Progenitor cell of endocrine pancreas (in vitro differentiated cells): Measurements from ENCODE around the gene SFRP5. TPM values are rescaled to one million over a fixed set of nuclear protein-coding genes. Genes with fewer than 3 reads are reported as not detected.

Experiments used
- DNase-seq: peaks from one replicate; pipeline ENCODE4 v3.0.0; 2021; ENCODE audit warnings: low spot score; ENCODE audit not compliant: unreplicated experiment
- H3K27ac Mint-ChIP-seq: 2 replicates; pipeline ENCODE4 v1.8.0; 2021; ENCODE audit warnings: mild to moderate bottlenecking, moderate library complexity, mixed read lengths
- H3K27me3 Mint-ChIP-seq: 2 replicates; pipeline ENCODE4 v1.8.0; 2021; ENCODE audit warnings: mixed read lengths
- H3K36me3 Mint-ChIP-seq: 2 replicates; pipeline ENCODE4 v1.8.0; 2022; ENCODE audit warnings: mixed read lengths; ENCODE audit not compliant: insufficient read depth
- H3K4me1 Mint-ChIP-seq: 2 replicates; pipeline ENCODE4 v1.8.0; 2021; ENCODE audit warnings: low read depth, mixed read lengths
- H3K4me3 Mint-ChIP-seq: 2 replicates; pipeline ENCODE4 v1.8.0; 2021; ENCODE audit warnings: low read depth, mild to moderate bottlenecking, moderate library complexity, mixed read lengths
- H3K9me3 Mint-ChIP-seq: 2 replicates; pipeline ENCODE4 v1.8.0; 2021; ENCODE audit warnings: low read depth, mixed read lengths
- CTCF ChIP-seq: fragments of 200-600 bp; sonication (generic); IDR thresholded peaks from one replicate; pipeline ENCODE4 v1.5.0; 2021; ENCODE audit warnings: antibody characterized with exemption, mild to moderate bottlenecking; ENCODE audit not compliant: unreplicated experiment
- total RNA-seq: library from RNA; stranded (reverse); gene quantifications from 2 replicates; pipeline ENCODE4 v1.2.1, GENCODE V29; 2021

SFRP5 gene
- total RNA-seq, 1 donor from 2014 or later, result 81.0 TPM

- Mint-ChIP-seq H3K9me3 (no peaks in the 10 kb centered on the region), H3K4me1 (peaks cover 19% of the 10 kb centered on the region), H3K27me3 (peaks cover 3% of the 10 kb centered on the region), H3K4me3 (no peak overlapping the region), H3K27ac (no peak overlapping the region), H3K36me3 (peaks cover 17% of the 10 kb centered on the region)
- no peak for DNase-seq
- TF ChIP-seq CTCF, result no peak
These were observed 8.4 kb downstream of the SFRP5 start for GRCh38 chr10:97763411-97763810.

GRCh38 chr10:97762816-97763215, 9.0 kb downstream of the SFRP5 start:
- peaks cover 16% of the 10 kb centered on the region for H3K4me1 Mint-ChIP-seq
- no peak for DNase-seq
- H3K4me3 Mint-ChIP-seq, result no peak overlapping the region

GRCh38 chr10:97762056-97762455, 9.7 kb downstream of the SFRP5 start:
- no peak overlapping the region for H3K27ac Mint-ChIP-seq
- no peak for DNase-seq
- TF ChIP-seq CTCF, result no peak
- H3K27me3 Mint-ChIP-seq, result no peaks in the 10 kb centered on the region
- no peaks in the 10 kb centered on the region for H3K9me3 Mint-ChIP-seq
- H3K4me3 Mint-ChIP-seq, result no peak overlapping the region
- peaks cover 8% of the 10 kb centered on the region for H3K36me3 Mint-ChIP-seq
- peaks cover 16% of the 10 kb centered on the region for H3K4me1 Mint-ChIP-seq

More at GRCh38 chr10:97762816-97763215, 9.0 kb downstream of the SFRP5 start:
- H3K27me3 Mint-ChIP-seq, result no peaks in the 10 kb centered on the region
- no peaks in the 10 kb centered on the region for H3K9me3 Mint-ChIP-seq
- peaks cover 12% of the 10 kb centered on the region for H3K36me3 Mint-ChIP-seq
- no peak overlapping the region for H3K27ac Mint-ChIP-seq
- TF ChIP-seq CTCF, result no peak

- Mint-ChIP-seq H3K27me3 (no peaks in the 10 kb centered on the region), H3K4me3 (no peak overlapping the region), H3K4me1 (peaks cover 16% of the 10 kb centered on the region), H3K27ac (no peak overlapping the region), H3K36me3 (peaks cover 12% of the 10 kb centered on the region), H3K9me3 (no peaks in the 10 kb centered on the region)
- no peak for DNase-seq
- TF ChIP-seq CTCF, result no peak
These were observed 10.4 kb downstream of the SFRP5 start for GRCh38 chr10:97761331-97761865.

GRCh38 chr10:97760461-97761257, 11.1 kb downstream of the SFRP5 start:
- H3K36me3 Mint-ChIP-seq, result peaks cover 12% of the 10 kb centered on the region
- no peak for DNase-seq
- no peaks in the 10 kb centered on the region for H3K9me3 Mint-ChIP-seq
- H3K4me3 Mint-ChIP-seq, result no peak overlapping the region
- no peak overlapping the region for H3K27ac Mint-ChIP-seq
- H3K27me3 Mint-ChIP-seq, result no peaks in the 10 kb centered on the region
- TF ChIP-seq CTCF, result no peak
- H3K4me1 Mint-ChIP-seq, result peaks cover 14% of the 10 kb centered on the region
